ENCODE measurements around the gene RBBP5.
"Not testable (repeated sequence)": the region's sequence is repeated elsewhere in the genome, so short reads cannot be mapped to it uniquely, and the experiment has no call there.

RBBP5 gene

GRCh38 chr1:205121660-205122488 is at the start of gene RBBP5:
TSS of gene RBBP5 (minus strand) at chr1:205121978. CDS start at chr1:205121873, 105 bp downstream.
- in situ Hi-C loops (cut with HindIII; ENCODE audit: low sequenced_read_pairs): no loop called here

GRCh38 chr1:205171369-205171768 is 49.6 kb upstream of the RBBP5 start:
- in situ Hi-C loops (cut with HindIII; ENCODE audit: low sequenced_read_pairs): no loop called here

- in situ Hi-C loops (cut with HindIII; ENCODE audit: low sequenced_read_pairs): no loop called here
Measured at GRCh38 chr1:205170532-205171269, 48.9 kb upstream of the RBBP5 start.

GRCh38 chr1:205169248-205169647 is 47.5 kb upstream of the RBBP5 start:
- in situ Hi-C loops (cut with HindIII; ENCODE audit: low sequenced_read_pairs): no loop called here

GRCh38 chr1:205168291-205168690 is 46.5 kb upstream of the RBBP5 start:
- in situ Hi-C loops (cut with HindIII; ENCODE audit: low sequenced_read_pairs): no loop called here

GRCh38 chr1:205162301-205162700 is 40.5 kb upstream of the RBBP5 start:
- in situ Hi-C loops (cut with HindIII; ENCODE audit: low sequenced_read_pairs): no loop called here

- in situ Hi-C loops (cut with HindIII; ENCODE audit: low sequenced_read_pairs): no loop called here
Measured at GRCh38 chr1:205161076-205161475, 39.3 kb upstream of the RBBP5 start.

GRCh38 chr1:205158048-205158616 is 36.4 kb upstream of the RBBP5 start:
- in situ Hi-C loops (cut with HindIII; ENCODE audit: low sequenced_read_pairs): no loop called here

GRCh38 chr1:205155665-205156377 is 34.0 kb upstream of the RBBP5 start:
- in situ Hi-C loops (cut with HindIII; ENCODE audit: low sequenced_read_pairs): not testable (repeated sequence)

GRCh38 chr1:205152505-205152904 is 30.7 kb upstream of the RBBP5 start:
- in situ Hi-C loops (cut with HindIII; ENCODE audit: low sequenced_read_pairs): no loop called here

- in situ Hi-C loops (cut with HindIII; ENCODE audit: low sequenced_read_pairs): no loop called here
Measured at GRCh38 chr1:205150651-205151428, 29.1 kb upstream of the RBBP5 start.

- in situ Hi-C loops (cut with HindIII; ENCODE audit: low sequenced_read_pairs): no loop called here
Measured at GRCh38 chr1:205147191-205147835, 25.5 kb upstream of the RBBP5 start.

GRCh38 chr1:205144751-205145150 is 23.0 kb upstream of the RBBP5 start:
- in situ Hi-C loops (cut with HindIII; ENCODE audit: low sequenced_read_pairs): no loop called here

GRCh38 chr1:205144046-205144720 is 22.4 kb upstream of the RBBP5 start:
- in situ Hi-C loops (cut with HindIII; ENCODE audit: low sequenced_read_pairs): no loop called here

GRCh38 chr1:205142102-205142469 is 20.3 kb upstream of the RBBP5 start:
- in situ Hi-C loops (cut with HindIII; ENCODE audit: low sequenced_read_pairs): no loop called here

- in situ Hi-C loops (cut with HindIII; ENCODE audit: low sequenced_read_pairs): no loop called here
Measured at GRCh38 chr1:205141236-205142101, 19.7 kb upstream of the RBBP5 start.

- in situ Hi-C loops (cut with HindIII; ENCODE audit: low sequenced_read_pairs): no loop called here
Measured at GRCh38 chr1:205140113-205140512, 18.3 kb upstream of the RBBP5 start.

- in situ Hi-C loops (cut with HindIII; ENCODE audit: low sequenced_read_pairs): no loop called here
Measured at GRCh38 chr1:205137901-205138300, 16.1 kb upstream of the RBBP5 start.

All from DLD1 (cell line).